ENCODE results near the gene KCNS1. TPM values are rescaled to one million over a fixed set of nuclear protein-coding genes. Genes with fewer than 3 reads are reported as not detected.

Gene KCNS1
- total RNA-seq, 1 experiment from 2014 or later = not detected

DNA sequence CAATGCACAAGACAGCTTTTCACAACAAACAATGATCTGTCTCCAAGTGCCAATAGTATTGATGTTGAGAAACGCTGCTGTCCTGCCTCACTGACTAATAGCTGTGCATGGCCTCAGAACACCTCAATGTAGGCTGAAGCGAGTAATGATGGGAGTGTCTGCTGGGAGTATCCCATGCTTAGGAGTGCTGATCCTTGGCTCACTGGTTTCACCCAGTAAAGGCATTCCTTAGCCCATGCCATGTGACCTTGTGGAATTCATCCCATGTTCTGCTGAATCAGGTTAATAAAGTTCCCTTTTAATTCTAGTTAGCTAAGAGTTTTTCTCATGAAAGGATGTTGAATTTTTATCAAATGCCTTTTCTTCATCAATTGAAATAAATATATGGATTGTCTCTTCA is 27.2 kb upstream of the KCNS1 start:
- H3K4me1 ChIP-seq (ENCODE audit: insufficient read depth, low read length) = peaks cover 10% of the 10 kb centered on the region; the same call in 1 of the 2 replicates
- H3K9ac ChIP-seq (ENCODE audit: low read length) = no peak overlapping the region
- CTCF ChIA-PET = interaction anchor here (0.6 to 1.3 kb wide), 2 partner anchors 10 to 17 kb away, joined by 4 to 5 read pairs; no protein-coding TSS in a partner anchor
- no peaks in the 10 kb centered on the region for H3F3A ChIP-seq (ENCODE audit: low read length, unreplicated experiment)
- no peak overlapping the region for H3K27ac ChIP-seq (ENCODE audit: low read length)
- DNase-seq (peak; percentile 77), ATAC-seq (peak; percentile 98)
- H3K27me3 ChIP-seq (ENCODE audit: low read length) = no peaks in the 10 kb centered on the region
- no peak overlapping the region for H2AFZ ChIP-seq (ENCODE audit: low read length)
- no peaks in the 10 kb centered on the region for H3K79me2 ChIP-seq (ENCODE audit: low read length)
- POLR2A ChIA-PET (ENCODE audit: unreplicated experiment) = no interaction called here
- H3K9me3 ChIP-seq (ENCODE audit: low read length) = no peaks in the 10 kb centered on the region
- H3K36me3 ChIP-seq (ENCODE audit: low read depth, low read length) = no peaks in the 10 kb centered on the region
- no peak overlapping the region; the same call in 1 of the 2 replicates for H3K4me2 ChIP-seq (ENCODE audit: low read length)
- intact Hi-C loops (cut with micrococcal nuclease) = no loop called here
- no peak for TF ChIP-seq EZH2 (IDR thresholded peaks at IDR 0.05; ENCODE audit: low read length, unreplicated experiment)
- TF ChIP-seq CTCF (conservative IDR thresholded peaks at IDR 0.05; ENCODE audit: low read depth, low read length) = no peak
- no peak for TF ChIP-seq EZH2phosphoT487 (IDR thresholded peaks at IDR 0.05; ENCODE audit: borderline replicate concordance, low read length)
- H4K20me1 ChIP-seq (ENCODE audit: low read length) = no peaks in the 10 kb centered on the region
- no peaks in the 10 kb centered on the region for H3K9me2 ChIP-seq (replicated peaks; ENCODE audit: low read length)
- no peak overlapping the region for H3K4me3 ChIP-seq (ENCODE audit: low read length)
- no TSS peak for BruUV-seq (replicated peaks)

DNA sequence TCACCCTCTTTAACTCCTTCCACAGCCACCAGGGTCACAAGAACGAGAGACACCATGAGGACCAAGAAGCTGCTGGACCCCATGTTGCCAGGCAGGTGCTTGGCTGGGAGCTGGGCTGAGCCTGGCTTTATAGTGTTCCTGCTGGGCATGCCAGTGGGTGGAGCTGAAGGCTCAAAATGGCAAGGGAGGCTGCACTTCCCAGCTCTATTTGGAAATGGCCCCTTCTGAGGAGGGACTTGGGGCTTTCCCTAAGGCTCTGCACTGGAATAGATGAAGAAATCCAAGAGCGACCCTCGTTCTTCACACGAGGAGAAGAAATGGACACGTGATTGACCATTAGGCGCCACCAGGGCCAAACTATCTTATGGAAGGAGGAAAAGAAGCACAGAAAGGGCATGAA is 23.4 kb upstream of the KCNS1 start, which contains the start of gene WFDC12:
WFDC12 (minus strand) TSS at position 101 of the 400 bp plus-strand sequence; CDS start at position 83, 18 bp downstream.
- no peak for TF ChIP-seq EZH2 (IDR thresholded peaks at IDR 0.05; ENCODE audit: low read length, unreplicated experiment)
- TF ChIP-seq CTCF (conservative IDR thresholded peaks at IDR 0.05; ENCODE audit: low read depth, low read length) = no peak
- TF ChIP-seq EZH2phosphoT487 (IDR thresholded peaks at IDR 0.05; ENCODE audit: borderline replicate concordance, low read length) = no peak
- Histone ChIP-seq H3K27ac (ENCODE audit: low read length) (no peak within 1 kb of the TSS), H2AFZ (ENCODE audit: low read length) (no peak within 1 kb of the TSS), H3K9me3 (ENCODE audit: low read length) (no peaks in the 10 kb centered on the region), H3K9me2 (replicated peaks; ENCODE audit: low read length) (no peaks in the 10 kb centered on the region), H3K27me3 (ENCODE audit: low read length) (no peaks in the 10 kb centered on the region), H3K4me1 (ENCODE audit: insufficient read depth, low read length) (peaks cover 10% of the 10 kb centered on the region; the same call in 1 of the 2 replicates), H3K36me3 (ENCODE audit: low read depth, low read length) (no peaks in the 10 kb centered on the region), H3F3A (ENCODE audit: low read length, unreplicated experiment) (no peaks in the 10 kb centered on the region), H3K9ac (ENCODE audit: low read length) (no peak within 1 kb of the TSS), H3K4me3 (ENCODE audit: low read length) (no peak within 1 kb of the TSS), H4K20me1 (ENCODE audit: low read length) (no peaks in the 10 kb centered on the region), H3K79me2 (ENCODE audit: low read length) (no peaks in the 10 kb centered on the region), H3K4me2 (ENCODE audit: low read length) (no peak within 1 kb of the TSS)
- intact Hi-C loops (cut with micrococcal nuclease) = no loop called here
- ChIA-PET CTCF (interaction anchor here (0.8 to 1.0 kb wide), 2 partner anchors 14 to 105 kb away, joined by 4 to 15 read pairs; no protein-coding TSS in a partner anchor), POLR2A (ENCODE audit: unreplicated experiment) (no interaction called here)
- ATAC-seq = no peak
- DNase-seq = no peak
- no TSS peak for BruUV-seq (replicated peaks)

DNA sequence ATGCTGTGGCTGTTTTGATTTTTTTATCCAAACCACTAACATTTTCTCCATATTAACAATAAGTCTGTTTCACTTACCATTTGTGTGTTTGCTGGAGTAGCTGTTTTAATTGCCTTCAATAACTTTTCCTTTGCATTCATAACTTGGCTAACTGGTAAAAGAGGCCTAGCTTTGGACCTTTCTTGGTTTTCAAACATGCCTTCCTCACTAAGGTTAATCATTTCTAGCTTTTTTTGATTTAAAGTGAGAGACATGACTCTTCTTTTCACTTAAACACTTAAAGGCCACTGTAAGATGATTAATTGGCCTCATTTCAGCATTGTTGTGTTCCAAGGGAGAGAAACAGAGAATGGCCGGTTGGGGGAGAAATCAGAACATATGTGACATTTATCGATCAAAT is 20.5 kb upstream of the KCNS1 start:
- DNase-seq = no peak
- H3K27me3 ChIP-seq (ENCODE audit: low read length) = no peaks in the 10 kb centered on the region
- no peak overlapping the region for H3K4me3 ChIP-seq (ENCODE audit: low read length)
- H3F3A ChIP-seq (ENCODE audit: low read length, unreplicated experiment) = no peaks in the 10 kb centered on the region
- no peaks in the 10 kb centered on the region for H3K36me3 ChIP-seq (ENCODE audit: low read depth, low read length)
- intact Hi-C loops (cut with micrococcal nuclease) = no loop called here
- CTCF ChIA-PET = interaction anchor here (0.6 kb wide), 1 partner anchor 210 kb away, joined by 3 read pairs; no protein-coding TSS in a partner anchor
- ATAC-seq = no peak
- POLR2A ChIA-PET (ENCODE audit: unreplicated experiment) = no interaction called here
- H3K4me2 ChIP-seq (ENCODE audit: low read length) = no peak overlapping the region
- H2AFZ ChIP-seq (ENCODE audit: low read length) = no peak overlapping the region
- H3K27ac ChIP-seq (ENCODE audit: low read length) = no peak overlapping the region
- no peak overlapping the region for H3K9ac ChIP-seq (ENCODE audit: low read length)
- H3K9me2 ChIP-seq (replicated peaks; ENCODE audit: low read length) = no peaks in the 10 kb centered on the region
- no peaks in the 10 kb centered on the region for H4K20me1 ChIP-seq (ENCODE audit: low read length)
- no TSS peak for BruUV-seq (replicated peaks)
- H3K4me1 ChIP-seq (ENCODE audit: insufficient read depth, low read length) = no peaks in the 10 kb centered on the region
- TF ChIP-seq EZH2 (IDR thresholded peaks at IDR 0.05; ENCODE audit: low read length, unreplicated experiment) (no peak), EZH2phosphoT487 (IDR thresholded peaks at IDR 0.05; ENCODE audit: borderline replicate concordance, low read length) (no peak), CTCF (conservative IDR thresholded peaks at IDR 0.05; ENCODE audit: low read depth, low read length) (no peak)
- H3K9me3 ChIP-seq (ENCODE audit: low read length) = no peaks in the 10 kb centered on the region
- H3K79me2 ChIP-seq (ENCODE audit: low read length) = no peaks in the 10 kb centered on the region
